Endothelial cell of umbilical vein (primary cell): ENCODE data around the gene PGAP1. TPM values are rescaled to one million over a fixed set of nuclear protein-coding genes. Genes with fewer than 3 reads are reported as not detected.

Experiments used
- BruUV-seq: library from RNA; stranded (reverse); fragments of 400-500 nt; replicated peaks from 2 replicates; lab custom pipeline; 2021; lab: Mats Ljungman, UMichigan
- CTCF ChIA-PET: fragments of 300-600, 350-600 bp; sonication (Branson Sonifier 250); formaldehyde crosslinking; loops from one replicate; lab custom pipeline; 2021; ENCODE audit warnings: antibody characterized with exemption, inconsistent platforms; lab: Charles Lee
- POLR2A ChIA-PET: fragments of 300-600, 350-600 bp; sonication (Branson Sonifier 250); formaldehyde crosslinking; loops from one replicate; lab custom pipeline; 2021; ENCODE audit warnings: antibody characterized with exemption, inconsistent platforms; lab: Charles Lee
- DNase-seq: peaks from one replicate; pipeline ENCODE4 v3.0.0-alpha.2; 2011; ENCODE audit warnings: low read depth, low spot score
- FAIRE-seq: peaks from 2 replicates; lab custom pipeline; 2011; peaks lifted over from hg19 to GRCh38; lab: Jason Lieb, UNC
- H2AFZ ChIP-seq: 2 replicates; pipeline ENCODE4 v1.6.0; 2012; ENCODE audit warnings: low read depth, low read length, control low read depth, inconsistent platforms
- H3K27ac ChIP-seq: 2 replicates; pipeline ENCODE4 v1.5.1; 2011; ENCODE audit warnings: low read depth, mild to moderate bottlenecking, control low read depth, low read length, moderate library complexity; ENCODE audit not compliant: insufficient read depth
- H3K27me3 ChIP-seq, 2 experiments: 2 replicates each; pipeline versions ENCODE4 v1.6.0 to v1.6.1; 2011; ENCODE audit warnings: low read length in 2 of 2, mixed read lengths in 1 of 2; ENCODE audit not compliant: control insufficient read depth in 2 of 2, insufficient read depth in 2 of 2
- H3K36me3 ChIP-seq, 2 experiments: 2 replicates in 1 of 2; 3 replicates in 1 of 2; pipeline ENCODE4 v1.5.1; 2011; ENCODE audit warnings: low read length in 2 of 2, mild to moderate bottlenecking in 1 of 2, moderate library complexity in 1 of 2; ENCODE audit not compliant: control insufficient read depth in 2 of 2, insufficient read depth in 2 of 2; ENCODE audit errors: extremely low read depth in 1 of 2
- H3K4me1 ChIP-seq: 3 replicates; pipeline ENCODE4 v1.5.1; 2011; ENCODE audit warnings: mild to moderate bottlenecking, low read length; ENCODE audit not compliant: control insufficient read depth, insufficient read depth; ENCODE audit errors: extremely low read depth
- H3K4me2 ChIP-seq: 2 replicates; pipeline ENCODE4 v1.6.1; 2011; ENCODE audit warnings: low read length, control low read depth, mixed read lengths; ENCODE audit not compliant: insufficient read depth
- H3K4me3 ChIP-seq, 3 experiments: fragments of 200-600 bp in 1 of 3; sonication (generic), shearing (Covaris generic) in 1 of 3; replicated peaks in 1 of 3; 2 replicates each; pipeline ENCODE4 v1.5.1; 2011 to 2016; ENCODE audit warnings: control low read depth in 3 of 3, low read length in 3 of 3, mild to moderate bottlenecking in 2 of 3, inconsistent platforms in 1 of 3, low read depth in 1 of 3, moderate library complexity in 1 of 3; ENCODE audit not compliant: insufficient read depth in 1 of 3
- H3K79me2 ChIP-seq: 2 replicates; pipeline ENCODE4 v1.6.0; 2012; ENCODE audit warnings: low read length, inconsistent platforms; ENCODE audit not compliant: control insufficient read depth, insufficient read depth
- H3K9ac ChIP-seq: replicated peaks from 2 replicates; pipeline ENCODE3; 2011; ENCODE audit warnings: low read length, control low read depth; ENCODE audit not compliant: insufficient read depth; ENCODE audit errors: extremely low read depth
- H3K9me1 ChIP-seq: replicated peaks from 3 replicates; pipeline ENCODE4 v1.6.0; 2011; ENCODE audit warnings: mild to moderate bottlenecking, low read length; ENCODE audit not compliant: control insufficient read depth, insufficient read depth; ENCODE audit errors: extremely low read depth
- H3K9me3 ChIP-seq: replicated peaks from 2 replicates; pipeline ENCODE4 v1.5.1; 2012; ENCODE audit warnings: low read length, inconsistent platforms; ENCODE audit not compliant: control insufficient read depth, insufficient read depth
- H4K20me1 ChIP-seq: replicated peaks from 2 replicates; pipeline ENCODE3; 2011; ENCODE audit warnings: mild to moderate bottlenecking, low read length; ENCODE audit not compliant: control insufficient read depth, insufficient read depth; ENCODE audit errors: extremely low read depth
- EZH2 ChIP-seq: IDR thresholded peaks from 2 replicates; pipeline ENCODE4 v1.6.1; 2012; ENCODE audit warnings: borderline replicate concordance, low read depth, mild to moderate bottlenecking, moderate library complexity, low read length, inconsistent platforms; ENCODE audit not compliant: severe bottlenecking
- FOS ChIP-seq: IDR thresholded peaks from 2 replicates; pipeline ENCODE4 v1.6.1; 2011; ENCODE audit warnings: mild to moderate bottlenecking, low read length, moderate library complexity, borderline replicate concordance; ENCODE audit not compliant: insufficient read depth
- GATA2 ChIP-seq: IDR thresholded peaks from 2 replicates; pipeline ENCODE4 v1.7.0; 2011; ENCODE audit warnings: low read depth, mild to moderate bottlenecking, moderate library complexity, mixed read lengths, low read length; ENCODE audit not compliant: insufficient read length, insufficient read depth
- JUN ChIP-seq: IDR thresholded peaks from 2 replicates; pipeline ENCODE4 v1.6.1; 2011; ENCODE audit warnings: borderline replicate concordance, low read depth; ENCODE audit not compliant: insufficient read length, insufficient read depth
- MAX ChIP-seq: IDR thresholded peaks from 2 replicates; pipeline ENCODE4 v1.6.1; 2011; ENCODE audit not compliant: insufficient read depth, insufficient read length
- MYC ChIP-seq: IDR thresholded peaks from one replicate; pipeline ENCODE4 v1.6.1; 2011; ENCODE audit warnings: mild to moderate bottlenecking, low read depth, low read length
- POLR2A ChIP-seq: IDR thresholded peaks from 2 replicates; pipeline ENCODE4 v1.6.1; 2012; ENCODE audit warnings: low read depth, mild to moderate bottlenecking, control low read depth, low read length
- POLR2AphosphoS5 ChIP-seq: IDR thresholded peaks from 2 replicates; pipeline ENCODE4 v1.6.1; 2012; ENCODE audit warnings: low read depth, mild to moderate bottlenecking, control low read depth, low read length, moderate library complexity; ENCODE audit not compliant: insufficient read depth
- dilution Hi-C: fragments of 300-500 bp; cut with MboI; formaldehyde crosslinking; loops from one replicate; pipeline ENCODE4 v1.15.0; 2019; ENCODE audit warnings: low sequenced_read_pairs; ENCODE audit not compliant: extremely low pct_ligation_motif_present
- intact Hi-C: fragments of 100-400 bp; cut with micrococcal nuclease; formaldehyde crosslinking; loops from one replicate; pipeline ENCODE4 v1.10.0; 2022
- polyA plus RNA-seq, 4 experiments: library from polyadenylated mRNA; depleted of rRNA in 3 of 4; stranded (reverse) in 3 of 4; unstranded in 1 of 4; fragments of >200 nt; gene quantifications; 2 replicates each; pipeline versions ENCODE4 v1.2.1 to v1.2.3, GENCODE V29; 2011 to 2012; ENCODE audit warnings: missing spikeins in 1 of 4
- total RNA-seq: library from RNA; stranded (reverse); gene quantifications from 2 replicates; pipeline ENCODE4 v1.2.3, GENCODE V29; 2021
- TF ChIP-seq, protein P1 (sequence below), 2 donors: IDR thresholded peaks; 1 replicate in 1 of 2; 2 replicates in 1 of 2; pipeline ENCODE4 v1.5.1; 2011; ENCODE audit warnings: low read length in 2 of 2, mild to moderate bottlenecking in 2 of 2, moderate library complexity in 2 of 2, control low read depth in 1 of 2, inconsistent platforms in 1 of 2, low read depth in 1 of 2; ENCODE audit not compliant: insufficient read depth in 1 of 2; ENCODE audit errors: extremely low read depth in 1 of 2

The PGAP1 gene
- total and polyA plus RNA-seq, 2 donors (not counting 3 experiments of a cell fraction or from before 2014, with no cell fraction given): 3.9 to 9.8 TPM

DNA sequence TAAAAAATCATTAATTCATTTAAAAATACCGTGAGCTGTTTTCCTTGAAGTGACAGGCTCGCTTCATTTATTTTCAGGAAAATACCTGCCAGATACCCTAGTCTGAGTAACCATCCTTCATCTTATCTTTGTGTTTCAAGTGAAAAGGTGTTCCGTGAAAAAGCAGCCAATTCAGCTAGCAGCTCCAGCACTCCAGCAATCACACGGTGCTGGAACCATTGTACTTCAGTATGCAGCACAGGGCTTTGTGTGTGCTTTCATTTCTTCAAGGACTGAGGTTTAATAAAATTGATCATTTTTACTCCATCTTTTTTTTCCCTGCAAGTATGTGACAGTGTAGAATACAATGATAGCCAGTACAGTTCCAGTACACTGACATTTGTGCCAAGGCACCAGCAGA is 39.1 kb upstream of the PGAP1 start:
- CTCF ChIA-PET: no interaction called here
- dilution Hi-C loops: no loop called here
- H3K9me3 ChIP-seq: no peaks in the 10 kb centered on the region
- no peaks in the 10 kb centered on the region for H3K79me2 ChIP-seq
- no peak overlapping the region for H3K9ac ChIP-seq
- no peak overlapping the region for H3K4me3 ChIP-seq
- H3K9me1 ChIP-seq: no peaks in the 10 kb centered on the region
- H2AFZ ChIP-seq: peak overlapping the region; percentile 88
- FAIRE-seq (no peak), DNase-seq (no peak)
- H4K20me1 ChIP-seq: no peaks in the 10 kb centered on the region
- no peak for TF ChIP-seq FOS
- TF ChIP-seq GATA2: no peak
- no peak for TF ChIP-seq MAX
- no peak for TF ChIP-seq JUN
- no peak for TF ChIP-seq EZH2
- TF ChIP-seq, protein P1, sequence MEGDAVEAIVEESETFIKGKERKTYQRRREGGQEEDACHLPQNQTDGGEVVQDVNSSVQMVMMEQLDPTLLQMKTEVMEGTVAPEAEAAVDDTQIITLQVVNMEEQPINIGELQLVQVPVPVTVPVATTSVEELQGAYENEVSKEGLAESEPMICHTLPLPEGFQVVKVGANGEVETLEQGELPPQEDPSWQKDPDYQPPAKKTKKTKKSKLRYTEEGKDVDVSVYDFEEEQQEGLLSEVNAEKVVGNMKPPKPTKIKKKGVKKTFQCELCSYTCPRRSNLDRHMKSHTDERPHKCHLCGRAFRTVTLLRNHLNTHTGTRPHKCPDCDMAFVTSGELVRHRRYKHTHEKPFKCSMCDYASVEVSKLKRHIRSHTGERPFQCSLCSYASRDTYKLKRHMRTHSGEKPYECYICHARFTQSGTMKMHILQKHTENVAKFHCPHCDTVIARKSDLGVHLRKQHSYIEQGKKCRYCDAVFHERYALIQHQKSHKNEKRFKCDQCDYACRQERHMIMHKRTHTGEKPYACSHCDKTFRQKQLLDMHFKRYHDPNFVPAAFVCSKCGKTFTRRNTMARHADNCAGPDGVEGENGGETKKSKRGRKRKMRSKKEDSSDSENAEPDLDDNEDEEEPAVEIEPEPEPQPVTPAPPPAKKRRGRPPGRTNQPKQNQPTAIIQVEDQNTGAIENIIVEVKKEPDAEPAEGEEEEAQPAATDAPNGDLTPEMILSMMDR (IDR thresholded peaks at IDR 0.05; ENCODE audit: extremely low read depth in 1 of 2, insufficient read depth in 1 of 2, low read depth in 1 of 2, low read length in 2 of 2): no peak
- no peak for TF ChIP-seq POLR2AphosphoS5
- no peak for TF ChIP-seq MYC
- no peak for TF ChIP-seq POLR2A
- no peaks in the 10 kb centered on the region for H3K27me3 ChIP-seq
- POLR2A ChIA-PET: no interaction called here
- H3K4me1 ChIP-seq: peaks cover 20% of the 10 kb centered on the region
- intact Hi-C loops: loop anchor here (2.0 kb wide), 1 partner anchor 23 kb away; no protein-coding TSS in a partner anchor
- H3K4me2 ChIP-seq: no peak overlapping the region
- no TSS peak for BruUV-seq
- H3K27ac ChIP-seq: no peak overlapping the region
- H3K36me3 ChIP-seq: no peaks in the 10 kb centered on the region
